ENCODE results near the gene NCOA6. TPM values are rescaled to one million over a fixed set of nuclear protein-coding genes. Genes with fewer than 3 reads are reported as not detected.

The NCOA6 gene
- total RNA-seq, 4 donors from 2014 or later = 34.8 to 81.8 (median 44.2) TPM

- 13 to 19% methylated on average over 5 to 6 of the region's 6 CpGs for WGBS, 2 donors (ENCODE audit: low coverage in 1 of 2)
Observed at GRCh38 chr20:34834459-34834893, 9.0 kb upstream of the NCOA6 start.

DNA sequence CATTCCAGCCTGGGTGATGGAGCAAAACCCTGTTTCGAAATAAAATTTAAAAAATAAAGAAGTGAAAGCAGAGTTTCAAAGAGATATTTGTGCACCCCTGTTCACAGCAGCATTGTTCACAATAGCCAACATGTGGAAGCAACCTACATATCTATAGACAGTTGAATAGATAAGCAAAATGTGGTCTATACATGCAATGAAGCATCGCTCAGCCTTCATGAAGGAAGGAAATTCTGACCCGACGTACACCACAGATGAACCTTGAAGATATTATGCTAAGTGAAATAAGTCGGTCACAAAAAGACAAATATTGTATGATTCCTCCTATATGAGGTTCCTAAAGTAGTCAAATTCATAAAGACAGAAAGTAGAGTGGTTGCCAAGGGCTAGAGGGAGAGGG lies 6.5 kb upstream of the NCOA6 start:
- TF ChIP-seq, protein P1, sequence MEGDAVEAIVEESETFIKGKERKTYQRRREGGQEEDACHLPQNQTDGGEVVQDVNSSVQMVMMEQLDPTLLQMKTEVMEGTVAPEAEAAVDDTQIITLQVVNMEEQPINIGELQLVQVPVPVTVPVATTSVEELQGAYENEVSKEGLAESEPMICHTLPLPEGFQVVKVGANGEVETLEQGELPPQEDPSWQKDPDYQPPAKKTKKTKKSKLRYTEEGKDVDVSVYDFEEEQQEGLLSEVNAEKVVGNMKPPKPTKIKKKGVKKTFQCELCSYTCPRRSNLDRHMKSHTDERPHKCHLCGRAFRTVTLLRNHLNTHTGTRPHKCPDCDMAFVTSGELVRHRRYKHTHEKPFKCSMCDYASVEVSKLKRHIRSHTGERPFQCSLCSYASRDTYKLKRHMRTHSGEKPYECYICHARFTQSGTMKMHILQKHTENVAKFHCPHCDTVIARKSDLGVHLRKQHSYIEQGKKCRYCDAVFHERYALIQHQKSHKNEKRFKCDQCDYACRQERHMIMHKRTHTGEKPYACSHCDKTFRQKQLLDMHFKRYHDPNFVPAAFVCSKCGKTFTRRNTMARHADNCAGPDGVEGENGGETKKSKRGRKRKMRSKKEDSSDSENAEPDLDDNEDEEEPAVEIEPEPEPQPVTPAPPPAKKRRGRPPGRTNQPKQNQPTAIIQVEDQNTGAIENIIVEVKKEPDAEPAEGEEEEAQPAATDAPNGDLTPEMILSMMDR (IDR thresholded peaks at IDR 0.05) = no peak
- TF ChIP-seq POLR2AphosphoS5 (IDR thresholded peaks at IDR 0.05) (no peak), EP300 (IDR thresholded peaks at IDR 0.05; ENCODE audit: low read depth) (no peak), POLR2A (IDR thresholded peaks at IDR 0.05) (no peak)
- Histone ChIP-seq H3K27me3 (no peaks in the 10 kb centered on the region), H3K4me3 (no peak overlapping the region), H3K4me1 (peaks cover 0 to 3% (median 1%) of the 10 kb centered on the region in 4 donors), H3K27ac (no peak overlapping the region), H3K36me3 (no peaks in the 10 kb centered on the region), H3K9me3 (no peaks in the 10 kb centered on the region)
- in situ Hi-C loops (cut with MboI; ENCODE audit: low pct_ligation_motif_present in 1 of 4, low pct_unique_long_range_greater_than_20kb in 1 of 4, low sequenced_read_pairs in 3 of 4) = loop anchor here in 2 of 4 donors (25.0 kb wide), 3 partner anchors 255 to 430 kb away; partner anchors contain the start of gene TRPC4AP (in 1 of the 2)
- WGBS, 2 donors (ENCODE audit: low coverage in 1 of 2) = 55 to 75% methylated on average over 2 to 5 of the region's 5 CpGs
- intact Hi-C loops (cut with DNase I; ENCODE audit: low total_unique reads) = no loop called here
- no peak for DNase-seq

More at GRCh38 chr20:34834459-34834893, 9.0 kb upstream of the NCOA6 start:
- DNase-seq = no peak
- Histone ChIP-seq H3K4me1 (peaks cover 0 to 3% (median 1%) of the 10 kb centered on the region in 4 donors), H3K27ac (no peak overlapping the region), H3K9me3 (no peaks in the 10 kb centered on the region), H3K36me3 (no peaks in the 10 kb centered on the region), H3K27me3 (no peaks in the 10 kb centered on the region), H3K4me3 (no peak overlapping the region)
- intact Hi-C loops (cut with DNase I; ENCODE audit: low total_unique reads) (no loop called here), in situ Hi-C loops (cut with MboI; ENCODE audit: low pct_ligation_motif_present in 1 of 4, low pct_unique_long_range_greater_than_20kb in 1 of 4, low sequenced_read_pairs in 3 of 4) (loop anchor here in 2 of 4 donors (25.0 kb wide), 3 partner anchors 253 to 428 kb away; partner anchors contain the start of gene TRPC4AP (in 1 of the 2))
- no peak for TF ChIP-seq POLR2AphosphoS5 (IDR thresholded peaks at IDR 0.05)
- no peak for TF ChIP-seq POLR2A (IDR thresholded peaks at IDR 0.05)
- TF ChIP-seq, protein P1 (IDR thresholded peaks at IDR 0.05) = peak; percentile 34 to 57 (median 44)

DNA sequence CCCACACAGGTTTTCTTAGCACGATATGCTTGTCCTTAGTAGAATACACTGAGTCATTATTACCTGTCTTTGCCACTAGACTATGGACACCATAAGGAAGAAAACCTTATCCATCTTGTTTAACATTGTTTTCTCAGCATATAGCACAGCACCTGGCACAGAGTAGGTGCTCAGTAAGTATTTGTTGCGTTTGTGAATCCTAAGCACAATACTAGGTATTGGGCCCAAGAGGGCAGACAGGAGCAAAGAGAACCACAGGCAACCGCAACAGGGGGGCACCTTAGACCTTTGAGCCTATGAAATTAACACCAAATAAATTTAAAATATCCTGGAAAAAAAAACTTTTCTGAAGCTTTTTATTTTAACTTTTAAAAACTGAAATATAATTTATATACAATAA lies 3.7 kb upstream of the NCOA6 start:
- no peak for DNase-seq
- Histone ChIP-seq H3K4me3 (no peak overlapping the region), H3K36me3 (no peaks in the 10 kb centered on the region), H3K9me3 (no peaks in the 10 kb centered on the region), H3K4me1 (peaks cover 0 to 11% (median 7%) of the 10 kb centered on the region in 4 donors), H3K27ac (no peak overlapping the region), H3K27me3 (no peaks in the 10 kb centered on the region)
- TF ChIP-seq POLR2AphosphoS5 (IDR thresholded peaks at IDR 0.05) (no peak), POLR2A (IDR thresholded peaks at IDR 0.05) (no peak), EP300 (IDR thresholded peaks at IDR 0.05; ENCODE audit: low read depth) (no peak)
- TF ChIP-seq, protein P1 (IDR thresholded peaks at IDR 0.05) = no peak
- in situ Hi-C loops (cut with MboI; ENCODE audit: low pct_ligation_motif_present in 1 of 4, low pct_unique_long_range_greater_than_20kb in 1 of 4, low sequenced_read_pairs in 3 of 4) (loop anchor here in 2 of 4 donors (25.0 kb wide), 3 partner anchors 258 to 433 kb away; partner anchors contain the start of gene TRPC4AP (in 1 of the 2)), intact Hi-C loops (cut with DNase I; ENCODE audit: low total_unique reads) (no loop called here)
- WGBS, 2 donors (ENCODE audit: low coverage in 1 of 2) = 71 to 79% methylated on average over 3 of the region's 3 CpGs

GRCh38 chr20:34824806-34825529 lies 483 bp downstream of the NCOA6 start:
- peak; percentile 64 for DNase-seq
- in situ Hi-C loops (cut with MboI; ENCODE audit: low pct_ligation_motif_present in 1 of 4, low pct_unique_long_range_greater_than_20kb in 1 of 4, low sequenced_read_pairs in 3 of 4) (loop anchor here in 2 of 4 donors (25.0 kb wide), 3 partner anchors 262 to 437 kb away; partner anchors contain the start of gene TRPC4AP (in 1 of the 2)), intact Hi-C loops (cut with DNase I; ENCODE audit: low total_unique reads) (no loop called here)
- Histone ChIP-seq H3K27me3 (no peaks in the 10 kb centered on the region), H3K9me3 (no peaks in the 10 kb centered on the region), H3K36me3 (no peaks in the 10 kb centered on the region), H3K4me3 (peak overlapping the region; percentile 92 to 98 (median 96)), H3K4me1 (peaks cover 0 to 46% (median 30%) of the 10 kb centered on the region in 4 donors), H3K27ac (peak overlapping the region; percentile 93 to 97 (median 94))
- WGBS, 2 donors (ENCODE audit: low coverage in 1 of 2) = 2 to 17% methylated on average over 1 to 22 of the region's 68 CpGs
- TF ChIP-seq POLR2AphosphoS5 (IDR thresholded peaks at IDR 0.05) (no peak), POLR2A (IDR thresholded peaks at IDR 0.05) (no peak), EP300 (IDR thresholded peaks at IDR 0.05; ENCODE audit: low read depth) (no peak)
- TF ChIP-seq, protein P1 (IDR thresholded peaks at IDR 0.05) = peak in 1 of 5 experiments; percentile 13

Measured in transverse colon (tissue), 4 donors.